Endodermal cell (in vitro differentiated cells): ENCODE measurements around the gene MBD6. TPM values are rescaled to one million over a fixed set of nuclear protein-coding genes. Genes with fewer than 3 reads are reported as not detected.

Source experiments
- DNase-seq: peaks from one replicate; pipeline ENCODE4 v3.0.0-alpha.2; 2017
- H3K27ac ChIP-seq: 2 replicates; pipeline ENCODE4 v1.5.1; 2013; ENCODE audit warnings: mild to moderate bottlenecking, low read depth, low read length, moderate library complexity
- H3K27me3 ChIP-seq: 2 replicates; pipeline ENCODE4 v1.6.1; 2013; ENCODE audit warnings: mild to moderate bottlenecking, low read length, moderate library complexity; ENCODE audit not compliant: insufficient read depth, control insufficient read depth, poor library complexity, severe bottlenecking
- H3K36me3 ChIP-seq: 2 replicates; pipeline ENCODE4 v1.7.0; 2013; ENCODE audit warnings: mild to moderate bottlenecking, low read length, moderate library complexity; ENCODE audit not compliant: control insufficient read depth, insufficient read depth
- H3K4me1 ChIP-seq: one replicate; pipeline ENCODE4 v1.7.0; 2013; ENCODE audit warnings: low read length; ENCODE audit not compliant: control insufficient read depth, insufficient read depth
- H3K4me3 ChIP-seq: 2 replicates; pipeline ENCODE4 v1.5.1; 2013; ENCODE audit warnings: mild to moderate bottlenecking, low read length, moderate library complexity
- H3K9ac ChIP-seq: 2 replicates; pipeline ENCODE4 v1.6.1; 2013; ENCODE audit warnings: mild to moderate bottlenecking, low read length, moderate library complexity; ENCODE audit not compliant: poor library complexity, severe bottlenecking; ENCODE audit errors: extremely low read depth
- H3K9me3 ChIP-seq: 2 replicates; pipeline ENCODE4 v1.6.1; 2013; ENCODE audit warnings: mild to moderate bottlenecking, low read length, moderate library complexity; ENCODE audit not compliant: control insufficient read depth
- H3K27ac Mint-ChIP-seq: 2 replicates; pipeline ENCODE4 v1.8.0; 2020; ENCODE audit warnings: mixed read lengths
- H3K27me3 Mint-ChIP-seq: 2 replicates; pipeline ENCODE4 v1.8.0; 2021; ENCODE audit warnings: mild to moderate bottlenecking, mixed read lengths; ENCODE audit not compliant: insufficient read depth
- H3K36me3 Mint-ChIP-seq: 2 replicates; pipeline ENCODE4 v1.8.0; 2020; ENCODE audit warnings: low read depth, mixed read lengths
- H3K4me1 Mint-ChIP-seq: 2 replicates; pipeline ENCODE4 v1.8.0; 2020; ENCODE audit warnings: mixed read lengths
- H3K4me3 Mint-ChIP-seq: 2 replicates; pipeline ENCODE4 v1.8.0; 2020; ENCODE audit warnings: mild to moderate bottlenecking, moderate library complexity, mixed read lengths
- H3K9me3 Mint-ChIP-seq: 2 replicates; pipeline ENCODE4 v1.8.0; 2020; ENCODE audit warnings: mild to moderate bottlenecking, mixed read lengths
- CTCF ChIP-seq: fragments of 200-600 bp; sonication (generic); conservative IDR thresholded peaks from 2 replicates; pipeline ENCODE4 v1.5.0; 2021; ENCODE audit warnings: antibody characterized with exemption, mild to moderate bottlenecking
- WGBS, 2 experiments: methylation state at CpG; one replicate each; pipeline versions ENCODE4 v1.1.5 to v1.1.7; 2013; ENCODE audit warnings: missing lambda C conversion rate in 2 of 2, mixed read lengths in 1 of 2; ENCODE audit not compliant: insufficient coverage in 1 of 2, insufficient read length in 1 of 2; 5-methylcytosine and 5-hydroxymethylcytosine counted together
- total RNA-seq, 2 donors: library from RNA; stranded (reverse); fragmentation: NEBNext Ultra II Directional in 1 of 2; extraction: Animal tissue kit (Norgen Biotek cat#: 25700) in 1 of 2; gene quantifications; 2 replicates in 1 of 2; 3 replicates in 1 of 2; pipeline ENCODE4 v1.2.1, GENCODE V29; 2021

The MBD6 gene
- total RNA-seq, 2 donors from 2014 or later, result 49.2 to 88.2 TPM

GRCh38 chr12:57571926-57572762 lies 49.5 kb downstream of the MBD6 start:
- Mint-ChIP-seq H3K36me3 (peaks cover 40% of the 10 kb centered on the region), H3K27me3 (no peaks in the 10 kb centered on the region), H3K27ac (no peak overlapping the region), H3K9me3 (no peaks in the 10 kb centered on the region), H3K4me3 (no peak overlapping the region), H3K4me1 (no peaks in the 10 kb centered on the region)
- Histone ChIP-seq H3K9ac (no peak overlapping the region), H3K27me3 (no peaks in the 10 kb centered on the region), H3K36me3 (no peaks in the 10 kb centered on the region), H3K4me1 (no peaks in the 10 kb centered on the region), H3K4me3 (no peak overlapping the region), H3K27ac (no peak overlapping the region), H3K9me3 (no peaks in the 10 kb centered on the region)
- 85 to 92% methylated on average over 7 to 12 of the region's 12 CpGs for WGBS, 2 experiments
- TF ChIP-seq CTCF, result no peak
- no peak for DNase-seq

DNA sequence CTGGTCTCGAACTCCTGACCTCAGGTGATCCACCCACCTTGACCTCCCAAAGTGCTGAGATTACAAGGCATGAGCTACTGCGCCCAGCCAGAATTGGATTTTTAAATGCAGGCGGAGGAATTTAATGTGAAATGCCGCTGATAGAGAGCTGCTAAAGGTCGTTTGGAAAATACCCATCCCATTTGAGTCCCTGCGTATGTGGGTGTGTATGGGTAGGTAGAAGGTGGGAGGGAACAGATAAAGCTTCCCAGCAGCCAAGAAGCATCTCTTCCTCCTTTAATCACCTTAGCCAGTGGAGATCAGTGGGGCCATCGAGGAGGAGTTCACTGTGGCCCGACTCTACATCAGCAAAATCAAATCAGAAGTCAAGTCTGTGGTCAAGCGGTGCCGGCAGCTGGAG lies 52.2 kb downstream of the MBD6 start:
- H3K4me3 Mint-ChIP-seq, result no peak overlapping the region
- Histone ChIP-seq H3K4me1 (no peaks in the 10 kb centered on the region), H3K27me3 (peaks cover 7% of the 10 kb centered on the region), H3K9ac (no peak overlapping the region), H3K27ac (no peak overlapping the region), H3K36me3 (no peaks in the 10 kb centered on the region), H3K9me3 (no peaks in the 10 kb centered on the region), H3K4me3 (no peak overlapping the region)
- no peaks in the 10 kb centered on the region for H3K27me3 Mint-ChIP-seq
- H3K9me3 Mint-ChIP-seq, result no peaks in the 10 kb centered on the region
- H3K27ac Mint-ChIP-seq, result no peak overlapping the region
- TF ChIP-seq CTCF, result no peak
- no peaks in the 10 kb centered on the region for H3K4me1 Mint-ChIP-seq
- peaks cover 41% of the 10 kb centered on the region for H3K36me3 Mint-ChIP-seq
- WGBS, 2 experiments, result 95 to 96% methylated on average over 9 to 10 of the region's 10 CpGs
- DNase-seq, result no peak

DNA sequence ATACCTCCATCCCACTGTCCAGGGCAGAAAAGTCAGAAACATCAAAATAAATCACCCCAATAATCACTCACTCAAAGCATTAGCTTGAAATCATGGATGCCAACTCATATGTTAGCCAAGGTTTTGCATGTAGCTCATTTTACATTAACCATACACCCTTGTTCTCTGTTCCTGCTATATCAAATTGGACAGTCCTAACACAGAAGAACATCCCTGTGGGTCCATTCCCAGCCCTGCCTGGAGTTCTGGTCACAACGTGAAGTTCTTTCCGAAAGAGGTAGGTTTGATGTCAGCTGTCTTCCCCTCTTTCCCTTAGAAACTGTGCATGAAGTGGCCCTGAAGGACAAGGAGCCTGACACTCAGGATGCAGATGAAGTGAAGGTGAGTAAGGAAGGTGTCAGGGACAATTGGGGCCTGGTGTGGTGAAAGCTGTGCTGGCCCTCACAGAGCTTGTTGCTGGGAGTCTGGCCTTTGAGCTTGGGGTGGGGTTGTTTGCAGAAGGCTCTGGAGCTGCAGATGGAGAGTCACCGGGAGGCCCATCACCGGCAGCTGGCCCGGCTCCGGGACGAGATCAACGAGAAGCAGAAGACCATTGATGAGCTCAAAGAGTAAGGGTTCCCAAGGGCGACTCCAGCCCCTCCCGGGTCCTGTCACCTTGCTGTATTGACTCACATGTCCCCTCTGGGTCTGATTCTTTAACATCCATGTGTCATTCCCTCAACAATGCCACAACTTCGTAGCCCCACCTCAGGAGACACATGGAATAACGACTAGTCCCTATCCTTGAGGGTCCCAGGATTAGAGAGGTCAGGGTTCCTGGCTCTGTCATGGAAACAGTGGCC lies 53.4 kb downstream of the MBD6 start:
- H3K27me3 ChIP-seq, result peaks cover 18% of the 10 kb centered on the region
- H3K4me1 Mint-ChIP-seq, result no peaks in the 10 kb centered on the region
- DNase-seq, result no peak
- H3K9me3 Mint-ChIP-seq, result no peaks in the 10 kb centered on the region
- H3K9ac ChIP-seq, result no peak overlapping the region
- H3K4me3 Mint-ChIP-seq, result no peak overlapping the region
- 93 to 97% methylated on average over 8 to 12 of the region's 12 CpGs for WGBS, 2 experiments
- H3K4me1 ChIP-seq, result no peaks in the 10 kb centered on the region
- no peak overlapping the region for H3K4me3 ChIP-seq
- H3K27me3 Mint-ChIP-seq, result no peaks in the 10 kb centered on the region
- no peak overlapping the region for H3K27ac ChIP-seq
- no peak overlapping the region for H3K27ac Mint-ChIP-seq
- no peaks in the 10 kb centered on the region for H3K9me3 ChIP-seq
- no peaks in the 10 kb centered on the region for H3K36me3 ChIP-seq
- H3K36me3 Mint-ChIP-seq, result peaks cover 40% of the 10 kb centered on the region
- TF ChIP-seq CTCF, result no peak
